Endothelial cell of umbilical vein (primary cell): ENCODE results near the gene CMIP. TPM values are rescaled to one million over a fixed set of nuclear protein-coding genes. Genes with fewer than 3 reads are reported as not detected.

Experiments
- BruUV-seq: library from RNA; stranded (reverse); fragments of 400-500 nt; replicated peaks from 2 replicates; lab custom pipeline; 2021; lab: Mats Ljungman, UMichigan
- CTCF ChIA-PET: fragments of 300-600, 350-600 bp; sonication (Branson Sonifier 250); formaldehyde crosslinking; loops from one replicate; lab custom pipeline; 2021; ENCODE audit warnings: antibody characterized with exemption, inconsistent platforms; lab: Charles Lee
- POLR2A ChIA-PET: fragments of 300-600, 350-600 bp; sonication (Branson Sonifier 250); formaldehyde crosslinking; loops from one replicate; lab custom pipeline; 2021; ENCODE audit warnings: antibody characterized with exemption, inconsistent platforms; lab: Charles Lee
- DNase-seq: peaks from one replicate; pipeline ENCODE4 v3.0.0-alpha.2; 2011; ENCODE audit warnings: low read depth, low spot score
- FAIRE-seq: peaks from 2 replicates; lab custom pipeline; 2011; peaks lifted over from hg19 to GRCh38; lab: Jason Lieb, UNC
- H2AFZ ChIP-seq: 2 replicates; pipeline ENCODE4 v1.6.0; 2012; ENCODE audit warnings: low read depth, low read length, control low read depth, inconsistent platforms
- H3K27ac ChIP-seq: 2 replicates; pipeline ENCODE4 v1.5.1; 2011; ENCODE audit warnings: low read depth, mild to moderate bottlenecking, control low read depth, low read length, moderate library complexity; ENCODE audit not compliant: insufficient read depth
- H3K27me3 ChIP-seq, 2 experiments: 2 replicates each; pipeline versions ENCODE4 v1.6.0 to v1.6.1; 2011; ENCODE audit warnings: low read length in 2 of 2, mixed read lengths in 1 of 2; ENCODE audit not compliant: control insufficient read depth in 2 of 2, insufficient read depth in 2 of 2
- H3K36me3 ChIP-seq, 2 experiments: 2 replicates in 1 of 2; 3 replicates in 1 of 2; pipeline ENCODE4 v1.5.1; 2011; ENCODE audit warnings: low read length in 2 of 2, mild to moderate bottlenecking in 1 of 2, moderate library complexity in 1 of 2; ENCODE audit not compliant: control insufficient read depth in 2 of 2, insufficient read depth in 2 of 2; ENCODE audit errors: extremely low read depth in 1 of 2
- H3K4me1 ChIP-seq: 3 replicates; pipeline ENCODE4 v1.5.1; 2011; ENCODE audit warnings: mild to moderate bottlenecking, low read length; ENCODE audit not compliant: control insufficient read depth, insufficient read depth; ENCODE audit errors: extremely low read depth
- H3K4me2 ChIP-seq: 2 replicates; pipeline ENCODE4 v1.6.1; 2011; ENCODE audit warnings: low read length, control low read depth, mixed read lengths; ENCODE audit not compliant: insufficient read depth
- H3K4me3 ChIP-seq, 3 experiments: fragments of 200-600 bp in 1 of 3; sonication (generic), shearing (Covaris generic) in 1 of 3; replicated peaks in 1 of 3; 2 replicates each; pipeline ENCODE4 v1.5.1; 2011 to 2016; ENCODE audit warnings: control low read depth in 3 of 3, low read length in 3 of 3, mild to moderate bottlenecking in 2 of 3, inconsistent platforms in 1 of 3, low read depth in 1 of 3, moderate library complexity in 1 of 3; ENCODE audit not compliant: insufficient read depth in 1 of 3
- H3K79me2 ChIP-seq: 2 replicates; pipeline ENCODE4 v1.6.0; 2012; ENCODE audit warnings: low read length, inconsistent platforms; ENCODE audit not compliant: control insufficient read depth, insufficient read depth
- H3K9ac ChIP-seq: replicated peaks from 2 replicates; pipeline ENCODE3; 2011; ENCODE audit warnings: low read length, control low read depth; ENCODE audit not compliant: insufficient read depth; ENCODE audit errors: extremely low read depth
- H3K9me1 ChIP-seq: replicated peaks from 3 replicates; pipeline ENCODE4 v1.6.0; 2011; ENCODE audit warnings: mild to moderate bottlenecking, low read length; ENCODE audit not compliant: control insufficient read depth, insufficient read depth; ENCODE audit errors: extremely low read depth
- H3K9me3 ChIP-seq: replicated peaks from 2 replicates; pipeline ENCODE4 v1.5.1; 2012; ENCODE audit warnings: low read length, inconsistent platforms; ENCODE audit not compliant: control insufficient read depth, insufficient read depth
- H4K20me1 ChIP-seq: replicated peaks from 2 replicates; pipeline ENCODE3; 2011; ENCODE audit warnings: mild to moderate bottlenecking, low read length; ENCODE audit not compliant: control insufficient read depth, insufficient read depth; ENCODE audit errors: extremely low read depth
- EZH2 ChIP-seq: IDR thresholded peaks from 2 replicates; pipeline ENCODE4 v1.6.1; 2012; ENCODE audit warnings: borderline replicate concordance, low read depth, mild to moderate bottlenecking, moderate library complexity, low read length, inconsistent platforms; ENCODE audit not compliant: severe bottlenecking
- FOS ChIP-seq: IDR thresholded peaks from 2 replicates; pipeline ENCODE4 v1.6.1; 2011; ENCODE audit warnings: mild to moderate bottlenecking, low read length, moderate library complexity, borderline replicate concordance; ENCODE audit not compliant: insufficient read depth
- GATA2 ChIP-seq: IDR thresholded peaks from 2 replicates; pipeline ENCODE4 v1.7.0; 2011; ENCODE audit warnings: low read depth, mild to moderate bottlenecking, moderate library complexity, mixed read lengths, low read length; ENCODE audit not compliant: insufficient read length, insufficient read depth
- JUN ChIP-seq: IDR thresholded peaks from 2 replicates; pipeline ENCODE4 v1.6.1; 2011; ENCODE audit warnings: borderline replicate concordance, low read depth; ENCODE audit not compliant: insufficient read length, insufficient read depth
- MYC ChIP-seq: IDR thresholded peaks from one replicate; pipeline ENCODE4 v1.6.1; 2011; ENCODE audit warnings: mild to moderate bottlenecking, low read depth, low read length
- POLR2A ChIP-seq: IDR thresholded peaks from 2 replicates; pipeline ENCODE4 v1.6.1; 2012; ENCODE audit warnings: low read depth, mild to moderate bottlenecking, control low read depth, low read length
- POLR2AphosphoS5 ChIP-seq: IDR thresholded peaks from 2 replicates; pipeline ENCODE4 v1.6.1; 2012; ENCODE audit warnings: low read depth, mild to moderate bottlenecking, control low read depth, low read length, moderate library complexity; ENCODE audit not compliant: insufficient read depth
- dilution Hi-C: fragments of 300-500 bp; cut with MboI; formaldehyde crosslinking; loops from one replicate; pipeline ENCODE4 v1.15.0; 2019; ENCODE audit warnings: low sequenced_read_pairs; ENCODE audit not compliant: extremely low pct_ligation_motif_present
- intact Hi-C: fragments of 100-400 bp; cut with micrococcal nuclease; formaldehyde crosslinking; loops from one replicate; pipeline ENCODE4 v1.10.0; 2022
- polyA plus RNA-seq, 4 experiments: library from polyadenylated mRNA; depleted of rRNA in 3 of 4; stranded (reverse) in 3 of 4; unstranded in 1 of 4; fragments of >200 nt; gene quantifications; 2 replicates each; pipeline versions ENCODE4 v1.2.1 to v1.2.3, GENCODE V29; 2011 to 2012; ENCODE audit warnings: missing spikeins in 1 of 4
- total RNA-seq: library from RNA; stranded (reverse); gene quantifications from 2 replicates; pipeline ENCODE4 v1.2.3, GENCODE V29; 2021
- TF ChIP-seq, protein P1 (sequence below): IDR thresholded peaks from 2 replicates; pipeline ENCODE4 v1.6.1; 2011; ENCODE audit not compliant: insufficient read depth, insufficient read length
- TF ChIP-seq, protein P2 (sequence below), 2 donors: IDR thresholded peaks; 1 replicate in 1 of 2; 2 replicates in 1 of 2; pipeline ENCODE4 v1.5.1; 2011; ENCODE audit warnings: low read length in 2 of 2, mild to moderate bottlenecking in 2 of 2, moderate library complexity in 2 of 2, control low read depth in 1 of 2, inconsistent platforms in 1 of 2, low read depth in 1 of 2; ENCODE audit not compliant: insufficient read depth in 1 of 2; ENCODE audit errors: extremely low read depth in 1 of 2

Gene CMIP
- total and polyA plus RNA-seq, 2 donors (not counting 3 experiments of a cell fraction or from before 2014, with no cell fraction given), result 29.0 to 101 TPM

DNA sequence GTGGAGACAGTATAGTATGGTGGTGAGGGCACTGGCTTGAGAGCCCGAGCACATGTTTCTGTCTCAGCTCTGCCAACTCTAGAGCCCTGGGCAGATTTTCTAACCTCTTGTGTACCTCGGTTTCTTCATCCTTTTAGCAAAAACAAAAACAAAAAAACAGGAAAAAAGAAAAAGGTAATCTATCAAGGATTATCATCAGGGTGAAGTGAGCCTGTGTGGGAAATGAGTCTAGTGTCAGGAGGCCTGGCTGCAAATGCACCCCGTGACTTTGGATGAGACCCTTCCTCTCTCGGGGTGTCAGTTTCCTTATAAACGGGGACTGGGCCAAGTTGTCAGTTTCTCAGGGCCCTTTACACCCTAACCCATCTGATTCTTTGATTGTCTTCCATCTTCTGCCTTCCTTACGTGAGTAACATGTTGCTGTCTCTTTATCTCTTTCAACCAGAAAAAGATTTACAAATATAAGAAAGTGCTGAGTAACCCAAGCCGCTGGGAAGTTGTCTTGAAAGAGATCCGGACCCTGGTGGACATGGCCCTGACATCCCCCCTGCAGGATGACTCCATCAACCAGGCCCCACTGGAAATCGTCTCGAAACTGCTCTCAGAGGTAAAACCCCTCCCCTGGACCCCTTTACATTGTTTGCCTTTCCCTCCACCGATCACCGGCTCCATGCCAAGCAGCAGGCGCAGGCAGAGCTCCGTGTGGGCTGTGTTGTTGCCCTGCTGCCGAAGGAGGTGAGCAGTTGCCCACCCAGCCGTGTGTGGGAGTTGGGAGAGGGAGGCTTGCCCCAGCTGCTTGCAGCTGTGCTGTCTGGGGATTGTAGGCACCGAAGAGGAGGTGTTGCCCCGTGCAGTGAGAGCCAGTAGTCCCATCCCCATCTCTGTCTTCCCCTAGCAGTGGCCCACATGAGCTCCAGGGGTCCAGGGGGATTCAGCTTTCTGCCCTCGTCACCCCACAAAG, 207.4 kb downstream of the CMIP start:
- H3K9ac ChIP-seq, result no peak overlapping the region
- BruUV-seq, result no TSS peak
- dilution Hi-C loops (no loop called here), intact Hi-C loops (no loop called here)
- no peak overlapping the region for H3K4me3 ChIP-seq
- ChIA-PET CTCF (interaction anchor here (0.5 kb wide), 1 partner anchor 277 kb away, joined by 3 read pairs; no protein-coding TSS in a partner anchor), POLR2A (no interaction called here)
- H2AFZ ChIP-seq, result no peak overlapping the region
- H3K4me1 ChIP-seq, result peaks cover 5% of the 10 kb centered on the region
- H3K4me2 ChIP-seq, result no peak overlapping the region
- H3K27me3 ChIP-seq, result no peaks in the 10 kb centered on the region
- no peak overlapping the region for H3K27ac ChIP-seq
- no peaks in the 10 kb centered on the region for H3K9me3 ChIP-seq
- DNase-seq (no peak), FAIRE-seq (no peak)
- H3K9me1 ChIP-seq, result no peaks in the 10 kb centered on the region
- peaks cover 2 to 35% of the 10 kb centered on the region in 2 experiments for H3K36me3 ChIP-seq
- TF ChIP-seq GATA2, result no peak
- TF ChIP-seq FOS, result no peak
- no peak for TF ChIP-seq EZH2
- TF ChIP-seq MYC, result no peak
- TF ChIP-seq, protein P1, sequence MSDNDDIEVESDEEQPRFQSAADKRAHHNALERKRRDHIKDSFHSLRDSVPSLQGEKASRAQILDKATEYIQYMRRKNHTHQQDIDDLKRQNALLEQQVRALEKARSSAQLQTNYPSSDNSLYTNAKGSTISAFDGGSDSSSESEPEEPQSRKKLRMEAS, result no peak
- no peak for TF ChIP-seq JUN
- TF ChIP-seq POLR2A, result no peak
- TF ChIP-seq, protein P2, sequence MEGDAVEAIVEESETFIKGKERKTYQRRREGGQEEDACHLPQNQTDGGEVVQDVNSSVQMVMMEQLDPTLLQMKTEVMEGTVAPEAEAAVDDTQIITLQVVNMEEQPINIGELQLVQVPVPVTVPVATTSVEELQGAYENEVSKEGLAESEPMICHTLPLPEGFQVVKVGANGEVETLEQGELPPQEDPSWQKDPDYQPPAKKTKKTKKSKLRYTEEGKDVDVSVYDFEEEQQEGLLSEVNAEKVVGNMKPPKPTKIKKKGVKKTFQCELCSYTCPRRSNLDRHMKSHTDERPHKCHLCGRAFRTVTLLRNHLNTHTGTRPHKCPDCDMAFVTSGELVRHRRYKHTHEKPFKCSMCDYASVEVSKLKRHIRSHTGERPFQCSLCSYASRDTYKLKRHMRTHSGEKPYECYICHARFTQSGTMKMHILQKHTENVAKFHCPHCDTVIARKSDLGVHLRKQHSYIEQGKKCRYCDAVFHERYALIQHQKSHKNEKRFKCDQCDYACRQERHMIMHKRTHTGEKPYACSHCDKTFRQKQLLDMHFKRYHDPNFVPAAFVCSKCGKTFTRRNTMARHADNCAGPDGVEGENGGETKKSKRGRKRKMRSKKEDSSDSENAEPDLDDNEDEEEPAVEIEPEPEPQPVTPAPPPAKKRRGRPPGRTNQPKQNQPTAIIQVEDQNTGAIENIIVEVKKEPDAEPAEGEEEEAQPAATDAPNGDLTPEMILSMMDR (IDR thresholded peaks at IDR 0.05; ENCODE audit: extremely low read depth in 1 of 2, insufficient read depth in 1 of 2, low read depth in 1 of 2, low read length in 2 of 2), result no peak
- no peak for TF ChIP-seq POLR2AphosphoS5
- peaks cover 2% of the 10 kb centered on the region for H3K79me2 ChIP-seq
- H4K20me1 ChIP-seq, result no peaks in the 10 kb centered on the region
